HL-60 (cell line): Measurements from ENCODE around the gene PRDM7.
"Not testable (repeated sequence)": the region's sequence is repeated elsewhere in the genome, so short reads cannot be mapped to it uniquely, and the experiment has no call there.

ENCODE experiments used
- DNase-seq, 2 experiments: peaks; one replicate each; pipeline ENCODE4 v3.0.0-alpha.2; 2010 to 2020; ENCODE audit warnings: low read depth in 1 of 2, low spot score in 1 of 2
- H3K27ac ChIP-seq: fragments of 250-450 bp; sonication (Bioruptor Pico); replicated peaks from 2 replicates; pipeline ENCODE4 v1.5.1; 2020; ENCODE audit warnings: mild to moderate bottlenecking, moderate library complexity
- H3K27me3 ChIP-seq: fragments of 250-450 bp; sonication (Bioruptor Pico); 2 replicates; pipeline ENCODE4 v1.5.1; 2021; ENCODE audit warnings: mild to moderate bottlenecking, moderate library complexity; ENCODE audit not compliant: insufficient read depth, poor library complexity, severe bottlenecking
- H3K4me3 ChIP-seq: replicated peaks from 2 replicates; pipeline ENCODE4 v1.5.1; 2011; ENCODE audit warnings: mild to moderate bottlenecking, control low read depth, low read length; ENCODE audit not compliant: insufficient read depth
- GABPA ChIP-seq: IDR thresholded peaks from 2 replicates; pipeline ENCODE4 v1.6.1; 2012; ENCODE audit warnings: low read depth
- POLR2AphosphoS5 ChIP-seq: IDR thresholded peaks from 2 replicates; pipeline ENCODE4 v1.6.1; 2012; ENCODE audit warnings: low read depth
- SPI1 ChIP-seq: IDR thresholded peaks from 2 replicates; pipeline ENCODE4 v1.6.1; 2012; ENCODE audit warnings: low read depth, mild to moderate bottlenecking, borderline replicate concordance
- TF ChIP-seq, protein P1 (sequence below): IDR thresholded peaks from 2 replicates; pipeline ENCODE4 v1.6.1; 2012; ENCODE audit warnings: low read depth; ENCODE audit not compliant: insufficient replicate concordance
- TF ChIP-seq, protein P2 (sequence below): IDR thresholded peaks from one replicate; pipeline ENCODE4 v1.5.1; 2011; ENCODE audit warnings: low read length, control low read depth, inconsistent platforms; ENCODE audit not compliant: insufficient read depth

Gene PRDM7

GRCh38 chr16:90007635-90008234, 69.4 kb downstream of the PRDM7 start:
- not testable (repeated sequence) for H3K27ac ChIP-seq, DNase-seq, H3K27me3 ChIP-seq, H3K4me3 ChIP-seq

DNA sequence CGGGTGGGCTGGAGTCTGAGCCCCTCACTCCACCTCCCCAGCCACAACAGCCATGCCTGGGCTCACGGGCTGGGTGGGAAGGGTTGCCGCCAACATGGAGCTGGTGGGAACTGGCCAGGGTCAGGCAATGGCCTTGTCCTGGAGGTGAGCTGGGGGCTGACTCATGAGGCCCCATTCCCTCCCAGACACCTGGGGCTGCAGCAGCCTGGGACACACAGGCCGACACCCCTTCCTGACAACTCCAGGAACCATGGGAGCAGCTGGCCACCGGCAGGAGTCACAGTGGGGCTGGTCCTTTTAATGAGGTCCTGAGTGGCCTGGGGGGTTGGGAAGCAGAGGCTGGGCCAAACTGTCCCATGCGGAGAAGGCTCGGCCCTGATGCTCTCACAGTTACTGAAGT, 70.1 kb downstream of the PRDM7 start:
- TF ChIP-seq POLR2AphosphoS5 (no peak), GABPA (no peak), SPI1 (no peak)
- TF ChIP-seq, protein P1, sequence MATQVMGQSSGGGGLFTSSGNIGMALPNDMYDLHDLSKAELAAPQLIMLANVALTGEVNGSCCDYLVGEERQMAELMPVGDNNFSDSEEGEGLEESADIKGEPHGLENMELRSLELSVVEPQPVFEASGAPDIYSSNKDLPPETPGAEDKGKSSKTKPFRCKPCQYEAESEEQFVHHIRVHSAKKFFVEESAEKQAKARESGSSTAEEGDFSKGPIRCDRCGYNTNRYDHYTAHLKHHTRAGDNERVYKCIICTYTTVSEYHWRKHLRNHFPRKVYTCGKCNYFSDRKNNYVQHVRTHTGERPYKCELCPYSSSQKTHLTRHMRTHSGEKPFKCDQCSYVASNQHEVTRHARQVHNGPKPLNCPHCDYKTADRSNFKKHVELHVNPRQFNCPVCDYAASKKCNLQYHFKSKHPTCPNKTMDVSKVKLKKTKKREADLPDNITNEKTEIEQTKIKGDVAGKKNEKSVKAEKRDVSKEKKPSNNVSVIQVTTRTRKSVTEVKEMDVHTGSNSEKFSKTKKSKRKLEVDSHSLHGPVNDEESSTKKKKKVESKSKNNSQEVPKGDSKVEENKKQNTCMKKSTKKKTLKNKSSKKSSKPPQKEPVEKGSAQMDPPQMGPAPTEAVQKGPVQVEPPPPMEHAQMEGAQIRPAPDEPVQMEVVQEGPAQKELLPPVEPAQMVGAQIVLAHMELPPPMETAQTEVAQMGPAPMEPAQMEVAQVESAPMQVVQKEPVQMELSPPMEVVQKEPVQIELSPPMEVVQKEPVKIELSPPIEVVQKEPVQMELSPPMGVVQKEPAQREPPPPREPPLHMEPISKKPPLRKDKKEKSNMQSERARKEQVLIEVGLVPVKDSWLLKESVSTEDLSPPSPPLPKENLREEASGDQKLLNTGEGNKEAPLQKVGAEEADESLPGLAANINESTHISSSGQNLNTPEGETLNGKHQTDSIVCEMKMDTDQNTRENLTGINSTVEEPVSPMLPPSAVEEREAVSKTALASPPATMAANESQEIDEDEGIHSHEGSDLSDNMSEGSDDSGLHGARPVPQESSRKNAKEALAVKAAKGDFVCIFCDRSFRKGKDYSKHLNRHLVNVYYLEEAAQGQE, result no peak
- TF ChIP-seq, protein P2, sequence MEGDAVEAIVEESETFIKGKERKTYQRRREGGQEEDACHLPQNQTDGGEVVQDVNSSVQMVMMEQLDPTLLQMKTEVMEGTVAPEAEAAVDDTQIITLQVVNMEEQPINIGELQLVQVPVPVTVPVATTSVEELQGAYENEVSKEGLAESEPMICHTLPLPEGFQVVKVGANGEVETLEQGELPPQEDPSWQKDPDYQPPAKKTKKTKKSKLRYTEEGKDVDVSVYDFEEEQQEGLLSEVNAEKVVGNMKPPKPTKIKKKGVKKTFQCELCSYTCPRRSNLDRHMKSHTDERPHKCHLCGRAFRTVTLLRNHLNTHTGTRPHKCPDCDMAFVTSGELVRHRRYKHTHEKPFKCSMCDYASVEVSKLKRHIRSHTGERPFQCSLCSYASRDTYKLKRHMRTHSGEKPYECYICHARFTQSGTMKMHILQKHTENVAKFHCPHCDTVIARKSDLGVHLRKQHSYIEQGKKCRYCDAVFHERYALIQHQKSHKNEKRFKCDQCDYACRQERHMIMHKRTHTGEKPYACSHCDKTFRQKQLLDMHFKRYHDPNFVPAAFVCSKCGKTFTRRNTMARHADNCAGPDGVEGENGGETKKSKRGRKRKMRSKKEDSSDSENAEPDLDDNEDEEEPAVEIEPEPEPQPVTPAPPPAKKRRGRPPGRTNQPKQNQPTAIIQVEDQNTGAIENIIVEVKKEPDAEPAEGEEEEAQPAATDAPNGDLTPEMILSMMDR, result no peak
- H3K4me3 ChIP-seq, result no peak overlapping the region
- H3K27ac ChIP-seq, result no peak overlapping the region
- DNase-seq, result no peak
- H3K27me3 ChIP-seq, result no peaks in the 10 kb centered on the region
